Measurements from ENCODE around the gene KDM6A.

- TF ChIP-seq POLR2A (IDR thresholded peaks at IDR 0.05) (no peak), CTCF (IDR thresholded peaks at IDR 0.05) (no peak)
Observed at GRCh38 chrX:44874420-44875184, 1.6 kb downstream of the KDM6A start.
